DND-41 (cell line): ENCODE results near the gene MAD2L1BP.
"Not testable (repeated sequence)": the region's sequence is repeated elsewhere in the genome, so short reads cannot be mapped to it uniquely, and the experiment has no call there.

ENCODE experiments used
- ATAC-seq: fragments of 200-7000 bp; cut with Tn5 transposase; 3 replicates; pipeline ENCODE4 v1.9.1; 2021; ENCODE audit warnings: low read depth; ENCODE audit not compliant: insufficient read depth
- DNase-seq: peaks from one replicate; pipeline ENCODE4 v3.0.0-alpha.2; 2020
- H2AFZ ChIP-seq: 2 replicates; pipeline ENCODE4 v1.6.0; 2012; ENCODE audit warnings: low read depth, low read length
- H3K27ac ChIP-seq: 2 replicates; pipeline ENCODE4 v1.5.1; 2012; ENCODE audit warnings: low read length, inconsistent platforms
- H3K27me3 ChIP-seq: fragments of 200-600 bp; sonication (generic); 2 replicates; pipeline ENCODE4 v1.6.0; 2012; ENCODE audit warnings: low read length, mild to moderate bottlenecking, inconsistent platforms; ENCODE audit not compliant: insufficient read depth, poor library complexity
- H3K36me3 ChIP-seq: 2 replicates; pipeline ENCODE4 v1.5.1; 2012; ENCODE audit warnings: low read length, inconsistent platforms; ENCODE audit not compliant: insufficient read depth
- H3K4me1 ChIP-seq: 2 replicates; pipeline ENCODE4 v1.5.1; 2012; ENCODE audit warnings: mild to moderate bottlenecking, low read length; ENCODE audit not compliant: insufficient read depth
- H3K4me2 ChIP-seq: 2 replicates; pipeline ENCODE4 v1.6.0; 2012; ENCODE audit warnings: mild to moderate bottlenecking, moderate library complexity, low read length, inconsistent platforms; ENCODE audit not compliant: insufficient read depth
- H3K4me3 ChIP-seq, 2 experiments: fragments of 200-600 bp in 1 of 2; shearing (Covaris generic) in 1 of 2; 2 replicates each; pipeline ENCODE4 v1.5.1; 2012 to 2016; ENCODE audit warnings: inconsistent platforms in 2 of 2, low read length in 2 of 2, mild to moderate bottlenecking in 2 of 2, low read depth in 1 of 2, moderate library complexity in 1 of 2
- H3K79me2 ChIP-seq: 2 replicates; pipeline ENCODE4 v1.6.0; 2012; ENCODE audit warnings: low read length, inconsistent platforms; ENCODE audit not compliant: insufficient read depth
- H3K9ac ChIP-seq: 2 replicates; pipeline ENCODE4 v1.6.0; 2012; ENCODE audit warnings: low read depth, mild to moderate bottlenecking, inconsistent platforms, low read length, moderate library complexity
- H3K9me3 ChIP-seq: 2 replicates; pipeline ENCODE4 v1.5.1; 2012; ENCODE audit warnings: low read length, moderate library complexity, mild to moderate bottlenecking, inconsistent platforms; ENCODE audit not compliant: insufficient read depth, severe bottlenecking
- H4K20me1 ChIP-seq: 2 replicates; pipeline ENCODE4 v1.6.0; 2012; ENCODE audit warnings: low read length; ENCODE audit not compliant: insufficient read depth
- CTCF ChIP-seq: IDR thresholded peaks from 2 replicates; pipeline ENCODE4 v1.5.1; 2012; ENCODE audit warnings: borderline replicate concordance, low read length, moderate library complexity, mild to moderate bottlenecking; ENCODE audit not compliant: poor library complexity, severe bottlenecking; ENCODE audit errors: extremely low read depth
- EZH2 ChIP-seq: IDR thresholded peaks from 3 replicates; pipeline ENCODE4 v1.6.1; 2012; ENCODE audit warnings: borderline replicate concordance, low read depth, mild to moderate bottlenecking, moderate library complexity, low read length, inconsistent platforms; ENCODE audit not compliant: severe bottlenecking

MAD2L1BP gene

GRCh38 chr6:43657221-43657802 is 21.7 kb downstream of the MAD2L1BP start:
- no peaks in the 10 kb centered on the region for H3K36me3 ChIP-seq
- no peak overlapping the region for H3K27ac ChIP-seq
- no peak for DNase-seq
- no peak overlapping the region for H2AFZ ChIP-seq
- H3K9me3 ChIP-seq = no peaks in the 10 kb centered on the region
- no peak overlapping the region for H3K9ac ChIP-seq
- TF ChIP-seq CTCF (no peak), EZH2 (no peak)
- no peak for ATAC-seq
- no peaks in the 10 kb centered on the region for H3K79me2 ChIP-seq
- no peaks in the 10 kb centered on the region for H3K4me1 ChIP-seq
- no peak overlapping the region for H3K4me2 ChIP-seq
- no peak overlapping the region for H3K4me3 ChIP-seq
- H4K20me1 ChIP-seq = no peaks in the 10 kb centered on the region
- H3K27me3 ChIP-seq = no peaks in the 10 kb centered on the region

GRCh38 chr6:43658161-43658560 is 22.5 kb downstream of the MAD2L1BP start:
- H2AFZ ChIP-seq = no peak overlapping the region
- H3K79me2 ChIP-seq = no peaks in the 10 kb centered on the region
- no peaks in the 10 kb centered on the region for H3K9me3 ChIP-seq
- ATAC-seq (no peak), DNase-seq (no peak)
- TF ChIP-seq EZH2 (no peak), CTCF (no peak)
- no peaks in the 10 kb centered on the region for H4K20me1 ChIP-seq
- H3K4me1 ChIP-seq = no peaks in the 10 kb centered on the region
- H3K36me3 ChIP-seq = no peaks in the 10 kb centered on the region
- H3K27me3 ChIP-seq = no peaks in the 10 kb centered on the region
- H3K4me3 ChIP-seq = no peak overlapping the region
- no peak overlapping the region for H3K9ac ChIP-seq
- H3K27ac ChIP-seq = no peak overlapping the region
- no peak overlapping the region for H3K4me2 ChIP-seq

- H2AFZ ChIP-seq, ATAC-seq, H3K4me2 ChIP-seq: not testable (repeated sequence)
Observed at GRCh38 chr6:43662948-43663347, 27.3 kb downstream of the MAD2L1BP start.

GRCh38 chr6:43665376-43665775 is 29.7 kb downstream of the MAD2L1BP start:
- no peak overlapping the region for H2AFZ ChIP-seq
- H3K79me2 ChIP-seq = no peaks in the 10 kb centered on the region
- DNase-seq (no peak), ATAC-seq (no peak)
- H3K4me2 ChIP-seq = no peak overlapping the region
- no peak overlapping the region for H3K9ac ChIP-seq
- TF ChIP-seq EZH2 = no peak
- no peak for TF ChIP-seq CTCF
- no peaks in the 10 kb centered on the region for H3K36me3 ChIP-seq
- H3K4me3 ChIP-seq = no peak overlapping the region
- H3K4me1 ChIP-seq = peaks cover 3% of the 10 kb centered on the region
- H3K27ac ChIP-seq = no peak overlapping the region
- no peaks in the 10 kb centered on the region for H3K27me3 ChIP-seq
- H3K9me3 ChIP-seq = no peaks in the 10 kb centered on the region
- peaks cover 4% of the 10 kb centered on the region; the same call in 1 of the 2 replicates for H4K20me1 ChIP-seq

More at GRCh38 chr6:43662948-43663347, 27.3 kb downstream of the MAD2L1BP start:
- not testable (repeated sequence) for H3K9me3 ChIP-seq, H4K20me1 ChIP-seq, H3K79me2 ChIP-seq, H3K36me3 ChIP-seq, H3K4me3 ChIP-seq, DNase-seq, H3K9ac ChIP-seq, H3K4me1 ChIP-seq, H3K27ac ChIP-seq, H3K27me3 ChIP-seq
